HL-60 (cell line): ENCODE results near the gene XYLT1.

Experiments used
- DNase-seq, 2 experiments: peaks; one replicate each; pipeline ENCODE4 v3.0.0-alpha.2; 2010 to 2020; ENCODE audit warnings: low read depth in 1 of 2, low spot score in 1 of 2
- H3K27ac ChIP-seq: fragments of 250-450 bp; sonication (Bioruptor Pico); replicated peaks from 2 replicates; pipeline ENCODE4 v1.5.1; 2020; ENCODE audit warnings: mild to moderate bottlenecking, moderate library complexity
- H3K27me3 ChIP-seq: fragments of 250-450 bp; sonication (Bioruptor Pico); 2 replicates; pipeline ENCODE4 v1.5.1; 2021; ENCODE audit warnings: mild to moderate bottlenecking, moderate library complexity; ENCODE audit not compliant: insufficient read depth, poor library complexity, severe bottlenecking
- H3K4me3 ChIP-seq: replicated peaks from 2 replicates; pipeline ENCODE4 v1.5.1; 2011; ENCODE audit warnings: mild to moderate bottlenecking, control low read depth, low read length; ENCODE audit not compliant: insufficient read depth
- GABPA ChIP-seq: IDR thresholded peaks from 2 replicates; pipeline ENCODE4 v1.6.1; 2012; ENCODE audit warnings: low read depth
- POLR2AphosphoS5 ChIP-seq: IDR thresholded peaks from 2 replicates; pipeline ENCODE4 v1.6.1; 2012; ENCODE audit warnings: low read depth
- SPI1 ChIP-seq: IDR thresholded peaks from 2 replicates; pipeline ENCODE4 v1.6.1; 2012; ENCODE audit warnings: low read depth, mild to moderate bottlenecking, borderline replicate concordance
- TF ChIP-seq, protein P1 (sequence below): IDR thresholded peaks from one replicate; pipeline ENCODE4 v1.5.1; 2011; ENCODE audit warnings: low read length, control low read depth, inconsistent platforms; ENCODE audit not compliant: insufficient read depth
- TF ChIP-seq, protein P2 (sequence below): IDR thresholded peaks from 2 replicates; pipeline ENCODE4 v1.6.1; 2012; ENCODE audit warnings: low read depth; ENCODE audit not compliant: insufficient replicate concordance

XYLT1 gene

DNA sequence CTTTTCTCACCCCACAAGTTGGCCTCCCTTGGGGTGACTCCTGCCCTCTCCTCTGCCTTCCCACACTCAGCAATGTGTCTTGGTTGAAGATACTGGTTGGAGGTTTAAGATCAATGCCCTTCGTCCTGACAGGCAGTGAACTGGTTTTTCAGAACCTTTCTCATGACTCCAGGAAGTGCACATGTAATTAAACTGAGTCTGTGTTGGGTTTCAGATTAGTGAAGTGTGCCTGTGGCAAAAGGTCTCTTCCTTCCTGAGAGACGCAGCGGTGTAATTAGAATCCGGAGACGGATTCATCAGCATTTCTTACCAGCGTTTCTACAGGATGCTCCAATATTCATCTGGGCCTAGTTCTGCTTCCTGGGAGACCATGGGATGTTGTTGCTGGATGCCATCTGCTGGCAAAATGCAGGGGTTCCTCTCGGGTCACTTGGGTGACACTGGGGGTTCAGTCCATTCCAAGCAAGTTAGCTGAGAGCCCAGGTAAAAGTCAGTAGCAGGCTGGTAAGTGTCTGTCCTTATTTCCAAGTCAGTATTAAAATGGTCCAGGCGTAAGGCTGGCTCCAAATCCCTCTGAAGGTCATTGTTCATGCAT, 233.3 kb downstream of the XYLT1 start:
- no peaks in the 10 kb centered on the region for H3K27me3 ChIP-seq
- no peak overlapping the region for H3K4me3 ChIP-seq
- no peak for DNase-seq
- no peak overlapping the region for H3K27ac ChIP-seq
- TF ChIP-seq SPI1 (no peak), GABPA (no peak), POLR2AphosphoS5 (no peak)
- TF ChIP-seq, protein P1, sequence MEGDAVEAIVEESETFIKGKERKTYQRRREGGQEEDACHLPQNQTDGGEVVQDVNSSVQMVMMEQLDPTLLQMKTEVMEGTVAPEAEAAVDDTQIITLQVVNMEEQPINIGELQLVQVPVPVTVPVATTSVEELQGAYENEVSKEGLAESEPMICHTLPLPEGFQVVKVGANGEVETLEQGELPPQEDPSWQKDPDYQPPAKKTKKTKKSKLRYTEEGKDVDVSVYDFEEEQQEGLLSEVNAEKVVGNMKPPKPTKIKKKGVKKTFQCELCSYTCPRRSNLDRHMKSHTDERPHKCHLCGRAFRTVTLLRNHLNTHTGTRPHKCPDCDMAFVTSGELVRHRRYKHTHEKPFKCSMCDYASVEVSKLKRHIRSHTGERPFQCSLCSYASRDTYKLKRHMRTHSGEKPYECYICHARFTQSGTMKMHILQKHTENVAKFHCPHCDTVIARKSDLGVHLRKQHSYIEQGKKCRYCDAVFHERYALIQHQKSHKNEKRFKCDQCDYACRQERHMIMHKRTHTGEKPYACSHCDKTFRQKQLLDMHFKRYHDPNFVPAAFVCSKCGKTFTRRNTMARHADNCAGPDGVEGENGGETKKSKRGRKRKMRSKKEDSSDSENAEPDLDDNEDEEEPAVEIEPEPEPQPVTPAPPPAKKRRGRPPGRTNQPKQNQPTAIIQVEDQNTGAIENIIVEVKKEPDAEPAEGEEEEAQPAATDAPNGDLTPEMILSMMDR, result no peak
- TF ChIP-seq, protein P2, sequence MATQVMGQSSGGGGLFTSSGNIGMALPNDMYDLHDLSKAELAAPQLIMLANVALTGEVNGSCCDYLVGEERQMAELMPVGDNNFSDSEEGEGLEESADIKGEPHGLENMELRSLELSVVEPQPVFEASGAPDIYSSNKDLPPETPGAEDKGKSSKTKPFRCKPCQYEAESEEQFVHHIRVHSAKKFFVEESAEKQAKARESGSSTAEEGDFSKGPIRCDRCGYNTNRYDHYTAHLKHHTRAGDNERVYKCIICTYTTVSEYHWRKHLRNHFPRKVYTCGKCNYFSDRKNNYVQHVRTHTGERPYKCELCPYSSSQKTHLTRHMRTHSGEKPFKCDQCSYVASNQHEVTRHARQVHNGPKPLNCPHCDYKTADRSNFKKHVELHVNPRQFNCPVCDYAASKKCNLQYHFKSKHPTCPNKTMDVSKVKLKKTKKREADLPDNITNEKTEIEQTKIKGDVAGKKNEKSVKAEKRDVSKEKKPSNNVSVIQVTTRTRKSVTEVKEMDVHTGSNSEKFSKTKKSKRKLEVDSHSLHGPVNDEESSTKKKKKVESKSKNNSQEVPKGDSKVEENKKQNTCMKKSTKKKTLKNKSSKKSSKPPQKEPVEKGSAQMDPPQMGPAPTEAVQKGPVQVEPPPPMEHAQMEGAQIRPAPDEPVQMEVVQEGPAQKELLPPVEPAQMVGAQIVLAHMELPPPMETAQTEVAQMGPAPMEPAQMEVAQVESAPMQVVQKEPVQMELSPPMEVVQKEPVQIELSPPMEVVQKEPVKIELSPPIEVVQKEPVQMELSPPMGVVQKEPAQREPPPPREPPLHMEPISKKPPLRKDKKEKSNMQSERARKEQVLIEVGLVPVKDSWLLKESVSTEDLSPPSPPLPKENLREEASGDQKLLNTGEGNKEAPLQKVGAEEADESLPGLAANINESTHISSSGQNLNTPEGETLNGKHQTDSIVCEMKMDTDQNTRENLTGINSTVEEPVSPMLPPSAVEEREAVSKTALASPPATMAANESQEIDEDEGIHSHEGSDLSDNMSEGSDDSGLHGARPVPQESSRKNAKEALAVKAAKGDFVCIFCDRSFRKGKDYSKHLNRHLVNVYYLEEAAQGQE, result no peak

DNA sequence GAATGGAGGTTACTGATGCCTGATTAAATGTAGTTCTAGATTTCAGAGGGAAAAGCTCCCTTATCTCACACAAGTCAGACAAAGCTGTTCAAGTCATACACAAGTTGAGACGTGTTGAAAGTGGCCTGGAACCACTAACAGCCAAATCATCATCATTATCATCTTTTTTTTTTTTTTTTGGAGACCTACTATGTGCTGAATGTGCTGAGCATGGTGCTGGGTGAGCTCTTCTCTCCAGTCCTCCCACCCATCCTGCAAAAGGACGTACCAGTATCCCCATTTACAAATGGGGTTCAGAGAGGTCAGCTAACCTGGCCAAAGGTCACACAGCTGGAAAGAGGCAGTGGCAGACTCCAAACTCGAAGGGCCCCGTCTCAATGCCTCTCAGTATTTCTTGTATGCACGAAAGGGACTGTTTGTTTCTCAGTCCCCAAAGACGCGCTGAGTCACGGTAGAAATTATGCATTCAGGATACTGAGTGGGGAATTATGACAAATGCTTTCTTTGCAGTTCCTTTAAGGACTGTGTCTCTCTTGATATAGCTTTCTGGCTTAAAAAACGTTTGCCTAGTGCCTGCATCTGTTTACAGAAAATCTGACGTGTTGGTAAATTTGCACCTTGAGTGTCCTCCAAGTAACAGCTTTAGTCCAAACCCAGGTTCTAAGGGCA, 235.5 kb downstream of the XYLT1 start:
- Histone ChIP-seq H3K4me3 (no peak overlapping the region), H3K27ac (no peak overlapping the region), H3K27me3 (no peaks in the 10 kb centered on the region)
- DNase-seq, result no peak
- no peak for TF ChIP-seq GABPA
- TF ChIP-seq, protein P2, result no peak

DNA sequence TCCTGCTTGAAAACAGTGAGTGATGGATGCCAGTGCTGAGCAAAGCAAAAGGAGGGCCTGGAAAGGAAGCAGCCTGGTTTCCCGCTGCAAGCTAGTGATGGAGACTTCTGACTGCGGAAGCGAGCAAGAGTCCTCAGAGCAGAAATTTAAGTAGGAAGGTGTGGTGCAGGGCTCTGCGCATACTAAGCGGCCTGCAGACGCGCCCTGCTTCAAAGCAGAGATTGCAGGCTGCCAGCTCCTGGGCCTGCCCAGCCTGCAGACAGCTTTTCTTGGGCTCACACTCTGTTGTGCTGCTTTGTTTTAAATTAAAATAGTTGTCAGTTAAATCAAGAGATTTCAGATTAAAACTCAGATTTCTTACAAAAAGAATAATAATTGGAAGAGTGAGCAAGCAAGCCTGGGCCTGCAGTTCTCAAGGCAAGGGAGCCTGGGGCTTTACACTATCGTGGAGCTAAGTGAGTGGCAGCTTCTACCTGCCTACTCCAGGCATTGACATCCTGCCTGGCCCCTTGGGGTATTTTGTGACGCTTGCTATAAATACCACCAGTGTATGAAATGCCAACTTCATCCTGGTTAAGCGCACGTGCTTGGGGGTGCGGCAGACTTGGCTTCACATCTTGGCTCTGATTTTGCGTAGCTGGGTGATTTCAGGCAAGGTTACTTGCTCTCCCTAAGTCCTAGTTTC, 237.3 kb downstream of the XYLT1 start:
- Histone ChIP-seq H3K27ac (no peak overlapping the region), H3K27me3 (no peaks in the 10 kb centered on the region), H3K4me3 (no peak overlapping the region)
- TF ChIP-seq GABPA, result no peak
- no peak for TF ChIP-seq POLR2AphosphoS5
- no peak for TF ChIP-seq SPI1
- TF ChIP-seq, protein P1, result no peak
- TF ChIP-seq, protein P2, result no peak
- DNase-seq, result no peak
